ENCODE data around the gene RAB31. TPM values are rescaled to one million over a fixed set of nuclear protein-coding genes. Genes with fewer than 3 reads are reported as not detected.
A peak's percentile ranks its signal among the peaks of the same experiment; 100 is the strongest.

Gene RAB31
- polyA plus RNA-seq, 1 donor (not counting 4 experiments of a cell fraction or from before 2014, with no cell fraction given): 47.0 TPM

DNA sequence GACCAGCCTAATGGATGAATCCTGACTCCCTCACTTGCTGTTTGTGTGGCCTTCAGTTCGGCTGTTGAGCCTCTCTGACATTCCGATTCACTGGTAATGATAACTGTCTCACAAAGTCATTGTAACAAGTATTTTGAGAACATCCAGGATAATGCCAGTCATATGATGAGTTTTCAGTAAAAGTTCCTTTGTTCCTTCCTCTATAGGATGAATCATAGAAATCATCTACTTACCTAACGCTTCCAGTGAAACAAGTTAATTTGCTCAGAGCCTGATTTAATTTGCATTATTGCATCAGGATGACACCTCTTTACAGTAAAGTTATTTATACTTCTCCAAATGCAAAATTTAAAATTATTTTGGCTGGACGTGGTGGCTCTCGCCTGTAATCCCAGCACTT is 32.0 kb downstream of the RAB31 start:
- Histone ChIP-seq H3K4me2 (ENCODE audit: control insufficient read depth, extremely low read depth, insufficient read depth, low read depth, low read length) (no peak overlapping the region), H3K9ac (ENCODE audit: control insufficient read depth, extremely low read depth, insufficient read depth, low read length) (peak overlapping the region; percentile 30), H4K20me1 (ENCODE audit: control insufficient read depth, extremely low read depth, insufficient read depth, low read length) (no peaks in the 10 kb centered on the region), H3K79me2 (ENCODE audit: control insufficient read depth, insufficient read depth, low read length) (peaks cover 30% of the 10 kb centered on the region), H3K4me3 (ENCODE audit: control insufficient read depth in 2 of 3, extremely low read depth in 1 of 3, insufficient read depth in 2 of 3, low read depth in 1 of 3, low read length in 3 of 3) (no peak overlapping the region), H3K27me3 (ENCODE audit: control insufficient read depth, extremely low read depth, insufficient read depth, low read length) (no peaks in the 10 kb centered on the region), H3K9me3 (ENCODE audit: control insufficient read depth, low read depth, low read length) (no peaks in the 10 kb centered on the region), H3K9me1 (ENCODE audit: control insufficient read depth, extremely low read depth, insufficient read depth, low read length) (no peaks in the 10 kb centered on the region), H2AFZ (ENCODE audit: control insufficient read depth, low read length) (no peak overlapping the region), H3K36me3 (ENCODE audit: control insufficient read depth in 2 of 2, extremely low read depth in 1 of 2, insufficient read depth in 2 of 2, low read length in 2 of 2) (peaks cover 0 to 3% of the 10 kb centered on the region in 2 experiments), H3K27ac (ENCODE audit: control insufficient read depth, insufficient read depth, low read length) (peak overlapping the region; percentile 72), H3K4me1 (ENCODE audit: control insufficient read depth, extremely low read depth, insufficient read depth, low read length) (peaks cover 48% of the 10 kb centered on the region)
- TF ChIP-seq, protein P1, sequence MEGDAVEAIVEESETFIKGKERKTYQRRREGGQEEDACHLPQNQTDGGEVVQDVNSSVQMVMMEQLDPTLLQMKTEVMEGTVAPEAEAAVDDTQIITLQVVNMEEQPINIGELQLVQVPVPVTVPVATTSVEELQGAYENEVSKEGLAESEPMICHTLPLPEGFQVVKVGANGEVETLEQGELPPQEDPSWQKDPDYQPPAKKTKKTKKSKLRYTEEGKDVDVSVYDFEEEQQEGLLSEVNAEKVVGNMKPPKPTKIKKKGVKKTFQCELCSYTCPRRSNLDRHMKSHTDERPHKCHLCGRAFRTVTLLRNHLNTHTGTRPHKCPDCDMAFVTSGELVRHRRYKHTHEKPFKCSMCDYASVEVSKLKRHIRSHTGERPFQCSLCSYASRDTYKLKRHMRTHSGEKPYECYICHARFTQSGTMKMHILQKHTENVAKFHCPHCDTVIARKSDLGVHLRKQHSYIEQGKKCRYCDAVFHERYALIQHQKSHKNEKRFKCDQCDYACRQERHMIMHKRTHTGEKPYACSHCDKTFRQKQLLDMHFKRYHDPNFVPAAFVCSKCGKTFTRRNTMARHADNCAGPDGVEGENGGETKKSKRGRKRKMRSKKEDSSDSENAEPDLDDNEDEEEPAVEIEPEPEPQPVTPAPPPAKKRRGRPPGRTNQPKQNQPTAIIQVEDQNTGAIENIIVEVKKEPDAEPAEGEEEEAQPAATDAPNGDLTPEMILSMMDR (optimal IDR thresholded peaks at IDR 0.05 in 1 of 3, IDR thresholded peaks at IDR 0.05 in 1 of 3, conservative IDR thresholded peaks at IDR 0.05 in 1 of 3; ENCODE audit: extremely low read depth in 1 of 3, insufficient read depth in 2 of 3, low read length in 3 of 3): no peak
- TF ChIP-seq EZH2 (IDR thresholded peaks at IDR 0.05; ENCODE audit: low read length): no peak
- DNase-seq (ENCODE audit: low read depth, low spot score): no peak
- FAIRE-seq: peak; percentile 66
- dilution Hi-C loops (cut with MboI; ENCODE audit: extremely low pct_ligation_motif_present, low sequenced_read_pairs): no loop called here

DNA sequence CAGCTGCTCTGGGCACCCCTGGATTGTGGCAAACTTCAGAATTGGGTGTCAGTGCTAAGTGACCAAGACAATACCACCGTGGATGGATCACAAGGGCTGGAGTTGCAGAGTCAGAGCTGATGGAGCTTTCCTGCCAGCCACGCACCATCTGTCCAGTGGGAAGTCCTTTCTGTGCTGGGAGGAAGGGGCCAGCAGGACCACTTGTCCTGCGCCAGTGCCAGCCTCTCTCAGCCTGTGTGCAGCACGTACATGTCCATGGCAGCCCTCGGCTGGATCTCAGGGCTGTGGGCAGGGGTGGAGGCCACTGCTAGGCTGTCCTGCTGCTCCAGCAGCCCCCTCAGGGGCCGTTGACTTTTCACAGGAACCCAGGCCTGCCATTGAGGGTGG is 33.3 kb downstream of the RAB31 start:
- Histone ChIP-seq H3K79me2 (ENCODE audit: control insufficient read depth, insufficient read depth, low read length) (peaks cover 23% of the 10 kb centered on the region), H3K9ac (ENCODE audit: control insufficient read depth, extremely low read depth, insufficient read depth, low read length) (no peak overlapping the region)

More for the DNA sequence above, 33.3 kb downstream of the RAB31 start:
- Histone ChIP-seq H2AFZ (ENCODE audit: control insufficient read depth, low read length) (no peak overlapping the region), H3K27ac (ENCODE audit: control insufficient read depth, insufficient read depth, low read length) (no peak overlapping the region), H3K9me1 (ENCODE audit: control insufficient read depth, extremely low read depth, insufficient read depth, low read length) (no peaks in the 10 kb centered on the region), H3K27me3 (ENCODE audit: control insufficient read depth, extremely low read depth, insufficient read depth, low read length) (no peaks in the 10 kb centered on the region), H3K36me3 (ENCODE audit: control insufficient read depth in 2 of 2, extremely low read depth in 1 of 2, insufficient read depth in 2 of 2, low read length in 2 of 2) (no peaks in the 10 kb centered on the region), H3K4me1 (ENCODE audit: control insufficient read depth, extremely low read depth, insufficient read depth, low read length) (peaks cover 48% of the 10 kb centered on the region), H3K4me2 (ENCODE audit: control insufficient read depth, extremely low read depth, insufficient read depth, low read depth, low read length) (no peak overlapping the region), H3K9me3 (ENCODE audit: control insufficient read depth, low read depth, low read length) (no peaks in the 10 kb centered on the region), H4K20me1 (ENCODE audit: control insufficient read depth, extremely low read depth, insufficient read depth, low read length) (no peaks in the 10 kb centered on the region), H3K4me3 (ENCODE audit: control insufficient read depth in 2 of 3, extremely low read depth in 1 of 3, insufficient read depth in 2 of 3, low read depth in 1 of 3, low read length in 3 of 3) (no peak overlapping the region)
- DNase-seq (ENCODE audit: low read depth, low spot score): no peak
- TF ChIP-seq EZH2 (IDR thresholded peaks at IDR 0.05; ENCODE audit: low read length): no peak
- TF ChIP-seq, protein P1 (optimal IDR thresholded peaks at IDR 0.05 in 1 of 3, IDR thresholded peaks at IDR 0.05 in 1 of 3, conservative IDR thresholded peaks at IDR 0.05 in 1 of 3; ENCODE audit: extremely low read depth in 1 of 3, insufficient read depth in 2 of 3, low read length in 3 of 3): no peak
- dilution Hi-C loops (cut with MboI; ENCODE audit: extremely low pct_ligation_motif_present, low sequenced_read_pairs): no loop called here
- no peak for FAIRE-seq

Measured in keratinocyte (primary cell).